HepG2 (cell line): ENCODE measurements around the gene MOK. TPM values are rescaled to one million over a fixed set of nuclear protein-coding genes. Genes with fewer than 3 reads are reported as not detected.

Experiments used
- CC2D1A ChIP-seq: sonication (generic); formaldehyde crosslinking; IDR thresholded peaks from 2 replicates; pipeline ENCODE4 v1.8.1; 2023; ENCODE audit warnings: mild to moderate bottlenecking, missing genetic modification reagents
- DMAP1 ChIP-seq: IDR thresholded peaks from 2 replicates; pipeline ENCODE4 v1.6.1; 2016
- FOSL2 ChIP-seq: sonication (generic); formaldehyde crosslinking; IDR thresholded peaks from 2 replicates; pipeline ENCODE4 v1.4.0; 2020; ENCODE audit warnings: missing genetic modification reagents
- PAF1 ChIP-seq: IDR thresholded peaks from 2 replicates; pipeline ENCODE4 v1.6.1; 2016; ENCODE audit warnings: missing genetic modification reagents, missing compliant biosample characterization
- RBM22 ChIP-seq: fragments of 200-400 bp; formaldehyde crosslinking; optimal IDR thresholded peaks from 2 replicates; pipeline ENCODE3; 2017; ENCODE audit warnings: mild to moderate bottlenecking, low read length, moderate library complexity
- RFX1 ChIP-seq: fragments of 450-650 bp; IDR thresholded peaks from 2 replicates; pipeline ENCODE4 v1.6.1; 2017
- SRSF9 ChIP-seq: fragments of 200-400 bp; formaldehyde crosslinking; IDR thresholded peaks from 2 replicates; pipeline ENCODE4 v1.6.1; 2018; ENCODE audit warnings: borderline replicate concordance, mild to moderate bottlenecking, low read depth, low read length; ENCODE audit not compliant: insufficient read depth, poor library complexity, severe bottlenecking
- TAF15 ChIP-seq: fragments of 200-400 bp; formaldehyde crosslinking; IDR thresholded peaks from one replicate; pipeline ENCODE4 v1.6.1; 2018; ENCODE audit warnings: mild to moderate bottlenecking, low read depth, low read length; ENCODE audit not compliant: poor library complexity, severe bottlenecking
- ZFP36L1 ChIP-seq: sonication (generic); formaldehyde crosslinking; IDR thresholded peaks from 2 replicates; pipeline ENCODE4 v1.8.0; 2022; ENCODE audit warnings: mild to moderate bottlenecking, missing genetic modification reagents, moderate library complexity
- ZFX ChIP-seq: sonication (generic); formaldehyde crosslinking; IDR thresholded peaks from 2 replicates; pipeline ENCODE4 v1.4.0; 2020; ENCODE audit warnings: mild to moderate bottlenecking, low read depth, missing genetic modification reagents, moderate library complexity
- ZFYVE20 ChIP-seq: sonication (generic); formaldehyde crosslinking; IDR thresholded peaks from 2 replicates; pipeline ENCODE4 v1.8.0; 2023; ENCODE audit warnings: low read depth, mild to moderate bottlenecking, moderate library complexity, missing genetic modification reagents, borderline replicate concordance
- ZNF337 ChIP-seq: sonication (generic); formaldehyde crosslinking; IDR thresholded peaks from 2 replicates; pipeline ENCODE4 v1.5.1; 2020; ENCODE audit warnings: missing genetic modification reagents, low read depth, mild to moderate bottlenecking, borderline replicate concordance
- ZNF546 ChIP-seq: sonication (generic); formaldehyde crosslinking; conservative IDR thresholded peaks from 2 replicates; pipeline ENCODE4 v1.8.1; 2023; ENCODE audit warnings: mild to moderate bottlenecking, missing genetic modification reagents
- ZNF605 ChIP-seq: sonication (generic); formaldehyde crosslinking; IDR thresholded peaks from 2 replicates; pipeline ENCODE4 v1.8.0; 2022; ENCODE audit warnings: mild to moderate bottlenecking, missing genetic modification reagents
- ZNF614 ChIP-seq: IDR thresholded peaks from 2 replicates; pipeline ENCODE4 v1.6.1; 2018; ENCODE audit warnings: missing biosample characterization, missing genetic modification reagents, inconsistent platforms, borderline replicate concordance
- ZSCAN20 ChIP-seq: sonication (generic); formaldehyde crosslinking; IDR thresholded peaks from 2 replicates; pipeline ENCODE4 v1.4.0; 2020; ENCODE audit warnings: missing genetic modification reagents, mild to moderate bottlenecking, borderline replicate concordance
- polyA plus RNA-seq, 8 experiments: library from polyadenylated mRNA; depleted of rRNA in 3 of 8; stranded (reverse) in 7 of 8; unstranded in 1 of 8; fragments of >200 nt; fragmentation: Illumina TruSeq in 4 of 8; extraction: Trizol in 4 of 8; gene quantifications; 2 replicates each; pipeline versions ENCODE4 v1.2.1 to v1.2.3, GENCODE V29; 2011 to 2016; ENCODE audit warnings: low read depth in 4 of 8, missing spikeins in 1 of 8, mixed read lengths in 1 of 8; ENCODE audit not compliant: insufficient read depth in 1 of 8
- total RNA-seq, 5 experiments: library from RNA; depleted of rRNA; stranded (reverse); fragments of >200 nt; fragmentation: Illumina TruSeq; extraction: Trizol; gene quantifications; 2 replicates each; pipeline ENCODE4 v1.2.3, GENCODE V29; 2016; ENCODE audit warnings: low read depth in 1 of 5
- TF ChIP-seq, protein P1 (sequence below): sonication (generic); formaldehyde crosslinking; IDR thresholded peaks from 2 replicates; pipeline ENCODE4 v1.5.1; 2020; ENCODE audit warnings: missing genetic modification reagents, mild to moderate bottlenecking, borderline replicate concordance
- TF ChIP-seq, protein P2 (sequence below): sonication (generic); formaldehyde crosslinking; IDR thresholded peaks from 2 replicates; pipeline ENCODE4 v1.5.0; 2020; ENCODE audit warnings: mild to moderate bottlenecking, missing genetic modification reagents
- TF ChIP-seq, protein P3 (sequence below): sonication (generic); formaldehyde crosslinking; IDR thresholded peaks from 2 replicates; pipeline ENCODE4 v1.5.1; 2020; ENCODE audit warnings: mild to moderate bottlenecking, missing genetic modification reagents, moderate library complexity
- TF ChIP-seq, protein P4 (sequence below): IDR thresholded peaks from 2 replicates; pipeline ENCODE4 v1.6.1; 2012; ENCODE audit warnings: inconsistent platforms
- TF ChIP-seq, protein P5 (sequence below): sonication (generic); formaldehyde crosslinking; IDR thresholded peaks from 2 replicates; pipeline ENCODE4 v1.9.0; 2021; ENCODE audit warnings: missing genetic modification reagents, borderline replicate concordance

The MOK gene
- total and polyA plus RNA-seq, 2 of the 13 experiments (the other 11 are each of a cell fraction or from before 2014, with no cell fraction given) = 15.3 to 16.9 TPM

DNA sequence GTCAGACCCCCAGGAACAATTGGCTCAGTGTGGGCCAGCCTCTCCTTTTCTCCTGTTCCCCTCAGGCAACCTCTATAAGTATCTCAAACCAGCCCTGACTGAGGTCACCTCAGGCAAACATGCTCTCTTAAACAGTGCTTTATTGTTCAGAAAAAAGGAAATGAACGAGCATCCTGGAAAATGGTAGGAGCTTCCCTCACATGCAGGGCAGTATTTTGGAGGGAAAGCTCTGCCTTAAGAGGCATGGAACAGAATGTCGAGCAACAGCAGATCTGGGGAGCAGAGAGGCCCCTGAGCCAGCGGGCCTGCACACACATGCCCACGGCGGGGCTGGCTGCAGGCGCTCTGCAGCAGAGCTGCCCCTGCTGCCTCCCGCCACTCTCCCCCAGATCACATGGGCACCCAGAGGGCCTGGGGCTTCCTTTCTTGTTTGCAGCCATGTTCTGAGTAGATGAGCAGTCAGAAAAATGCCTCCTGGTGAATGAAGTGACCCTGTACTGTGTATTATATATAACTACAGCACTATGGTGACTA lies 42.0 kb downstream of the MOK start (continued):
- TF ChIP-seq, protein P1, sequence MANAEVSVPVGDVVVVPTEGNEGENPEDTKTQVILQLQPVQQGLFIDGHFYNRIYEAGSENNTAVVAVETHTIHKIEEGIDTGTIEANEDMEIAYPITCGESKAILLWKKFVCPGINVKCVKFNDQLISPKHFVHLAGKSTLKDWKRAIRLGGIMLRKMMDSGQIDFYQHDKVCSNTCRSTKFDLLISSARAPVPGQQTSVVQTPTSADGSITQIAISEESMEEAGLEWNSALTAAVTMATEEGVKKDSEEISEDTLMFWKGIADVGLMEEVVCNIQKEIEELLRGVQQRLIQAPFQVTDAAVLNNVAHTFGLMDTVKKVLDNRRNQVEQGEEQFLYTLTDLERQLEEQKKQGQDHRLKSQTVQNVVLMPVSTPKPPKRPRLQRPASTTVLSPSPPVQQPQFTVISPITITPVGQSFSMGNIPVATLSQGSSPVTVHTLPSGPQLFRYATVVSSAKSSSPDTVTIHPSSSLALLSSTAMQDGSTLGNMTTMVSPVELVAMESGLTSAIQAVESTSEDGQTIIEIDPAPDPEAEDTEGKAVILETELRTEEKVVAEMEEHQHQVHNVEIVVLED = peak; percentile 40; the same call in 1 of the 2 replicates
- TF ChIP-seq ZNF337 (no peak), CC2D1A (CRISPR knock-in tag) (no peak), ZSCAN20 (CRISPR knock-in tag) (no peak), RBM22 (no peak), SRSF9 (no peak), PAF1 (CRISPR knock-in tag) (no peak), TAF15 (no peak), FOSL2 (CRISPR knock-in tag) (peak; percentile 33), ZNF546 (CRISPR knock-in tag) (no peak), RFX1 (no peak), DMAP1 (CRISPR knock-in tag) (peak; percentile 51; the same call in 1 of the 2 replicates), ZFP36L1 (CRISPR knock-in tag) (no peak), ZFX (CRISPR knock-in tag) (peak; percentile 58; the same call in 1 of the 2 replicates), ZFYVE20 (CRISPR knock-in tag) (no peak), ZNF614 (CRISPR knock-in tag) (peak; percentile 54; the same call in 1 of the 2 replicates), ZNF605 (CRISPR knock-in tag) (peak; percentile 84)
- TF ChIP-seq, protein P2, sequence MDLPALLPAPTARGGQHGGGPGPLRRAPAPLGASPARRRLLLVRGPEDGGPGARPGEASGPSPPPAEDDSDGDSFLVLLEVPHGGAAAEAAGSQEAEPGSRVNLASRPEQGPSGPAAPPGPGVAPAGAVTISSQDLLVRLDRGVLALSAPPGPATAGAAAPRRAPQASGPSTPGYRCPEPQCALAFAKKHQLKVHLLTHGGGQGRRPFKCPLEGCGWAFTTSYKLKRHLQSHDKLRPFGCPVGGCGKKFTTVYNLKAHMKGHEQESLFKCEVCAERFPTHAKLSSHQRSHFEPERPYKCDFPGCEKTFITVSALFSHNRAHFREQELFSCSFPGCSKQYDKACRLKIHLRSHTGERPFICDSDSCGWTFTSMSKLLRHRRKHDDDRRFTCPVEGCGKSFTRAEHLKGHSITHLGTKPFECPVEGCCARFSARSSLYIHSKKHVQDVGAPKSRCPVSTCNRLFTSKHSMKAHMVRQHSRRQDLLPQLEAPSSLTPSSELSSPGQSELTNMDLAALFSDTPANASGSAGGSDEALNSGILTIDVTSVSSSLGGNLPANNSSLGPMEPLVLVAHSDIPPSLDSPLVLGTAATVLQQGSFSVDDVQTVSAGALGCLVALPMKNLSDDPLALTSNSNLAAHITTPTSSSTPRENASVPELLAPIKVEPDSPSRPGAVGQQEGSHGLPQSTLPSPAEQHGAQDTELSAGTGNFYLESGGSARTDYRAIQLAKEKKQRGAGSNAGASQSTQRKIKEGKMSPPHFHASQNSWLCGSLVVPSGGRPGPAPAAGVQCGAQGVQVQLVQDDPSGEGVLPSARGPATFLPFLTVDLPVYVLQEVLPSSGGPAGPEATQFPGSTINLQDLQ = no peak
- TF ChIP-seq, protein P3, sequence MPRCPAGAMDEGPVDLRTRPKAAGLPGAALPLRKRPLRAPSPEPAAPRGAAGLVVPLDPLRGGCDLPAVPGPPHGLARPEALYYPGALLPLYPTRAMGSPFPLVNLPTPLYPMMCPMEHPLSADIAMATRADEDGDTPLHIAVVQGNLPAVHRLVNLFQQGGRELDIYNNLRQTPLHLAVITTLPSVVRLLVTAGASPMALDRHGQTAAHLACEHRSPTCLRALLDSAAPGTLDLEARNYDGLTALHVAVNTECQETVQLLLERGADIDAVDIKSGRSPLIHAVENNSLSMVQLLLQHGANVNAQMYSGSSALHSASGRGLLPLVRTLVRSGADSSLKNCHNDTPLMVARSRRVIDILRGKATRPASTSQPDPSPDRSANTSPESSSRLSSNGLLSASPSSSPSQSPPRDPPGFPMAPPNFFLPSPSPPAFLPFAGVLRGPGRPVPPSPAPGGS (CRISPR knock-in tag) = no peak
- TF ChIP-seq, protein P4, sequence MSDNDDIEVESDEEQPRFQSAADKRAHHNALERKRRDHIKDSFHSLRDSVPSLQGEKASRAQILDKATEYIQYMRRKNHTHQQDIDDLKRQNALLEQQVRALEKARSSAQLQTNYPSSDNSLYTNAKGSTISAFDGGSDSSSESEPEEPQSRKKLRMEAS = peak; percentile 92
- TF ChIP-seq, protein P5, sequence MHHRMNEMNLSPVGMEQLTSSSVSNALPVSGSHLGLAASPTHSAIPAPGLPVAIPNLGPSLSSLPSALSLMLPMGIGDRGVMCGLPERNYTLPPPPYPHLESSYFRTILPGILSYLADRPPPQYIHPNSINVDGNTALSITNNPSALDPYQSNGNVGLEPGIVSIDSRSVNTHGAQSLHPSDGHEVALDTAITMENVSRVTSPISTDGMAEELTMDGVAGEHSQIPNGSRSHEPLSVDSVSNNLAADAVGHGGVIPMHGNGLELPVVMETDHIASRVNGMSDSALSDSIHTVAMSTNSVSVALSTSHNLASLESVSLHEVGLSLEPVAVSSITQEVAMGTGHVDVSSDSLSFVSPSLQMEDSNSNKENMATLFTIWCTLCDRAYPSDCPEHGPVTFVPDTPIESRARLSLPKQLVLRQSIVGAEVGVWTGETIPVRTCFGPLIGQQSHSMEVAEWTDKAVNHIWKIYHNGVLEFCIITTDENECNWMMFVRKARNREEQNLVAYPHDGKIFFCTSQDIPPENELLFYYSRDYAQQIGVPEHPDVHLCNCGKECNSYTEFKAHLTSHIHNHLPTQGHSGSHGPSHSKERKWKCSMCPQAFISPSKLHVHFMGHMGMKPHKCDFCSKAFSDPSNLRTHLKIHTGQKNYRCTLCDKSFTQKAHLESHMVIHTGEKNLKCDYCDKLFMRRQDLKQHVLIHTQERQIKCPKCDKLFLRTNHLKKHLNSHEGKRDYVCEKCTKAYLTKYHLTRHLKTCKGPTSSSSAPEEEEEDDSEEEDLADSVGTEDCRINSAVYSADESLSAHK (CRISPR knock-in tag) = no peak
